Astrocyte (in vitro differentiated cells and primary cell): ENCODE results near the gene PRMT3.

Source experiments
- EZH2 ChIP-seq: IDR thresholded peaks from 2 replicates; pipeline ENCODE4 v1.6.1; 2012; ENCODE audit warnings: mild to moderate bottlenecking, low read length, inconsistent platforms; ENCODE audit not compliant: insufficient read depth
- TF ChIP-seq, protein P1 (sequence below): IDR thresholded peaks from 2 replicates; pipeline ENCODE4 v1.5.1; 2011; ENCODE audit warnings: low read depth, mild to moderate bottlenecking, inconsistent platforms, low read length, moderate library complexity; ENCODE audit not compliant: insufficient read depth

DNA sequence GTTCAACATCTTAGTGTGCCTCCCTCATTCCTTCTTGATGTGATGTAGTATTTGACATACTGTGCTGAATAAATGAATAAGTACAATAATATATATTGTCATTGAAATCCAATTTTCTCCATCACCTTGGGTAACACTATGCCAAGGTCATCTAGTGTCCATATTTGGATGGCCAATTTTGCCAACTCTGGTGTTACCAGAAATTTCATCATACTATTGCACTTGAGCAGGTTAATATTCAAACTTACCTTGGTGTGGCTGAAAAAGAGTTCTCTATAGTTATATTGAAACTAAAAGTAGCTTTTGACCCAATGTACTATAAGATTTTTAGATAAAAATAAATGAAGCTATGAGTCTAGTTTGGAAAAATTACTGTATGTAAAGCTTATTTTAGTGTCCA, 113.7 kb downstream of the PRMT3 start:
- TF ChIP-seq, protein P1, sequence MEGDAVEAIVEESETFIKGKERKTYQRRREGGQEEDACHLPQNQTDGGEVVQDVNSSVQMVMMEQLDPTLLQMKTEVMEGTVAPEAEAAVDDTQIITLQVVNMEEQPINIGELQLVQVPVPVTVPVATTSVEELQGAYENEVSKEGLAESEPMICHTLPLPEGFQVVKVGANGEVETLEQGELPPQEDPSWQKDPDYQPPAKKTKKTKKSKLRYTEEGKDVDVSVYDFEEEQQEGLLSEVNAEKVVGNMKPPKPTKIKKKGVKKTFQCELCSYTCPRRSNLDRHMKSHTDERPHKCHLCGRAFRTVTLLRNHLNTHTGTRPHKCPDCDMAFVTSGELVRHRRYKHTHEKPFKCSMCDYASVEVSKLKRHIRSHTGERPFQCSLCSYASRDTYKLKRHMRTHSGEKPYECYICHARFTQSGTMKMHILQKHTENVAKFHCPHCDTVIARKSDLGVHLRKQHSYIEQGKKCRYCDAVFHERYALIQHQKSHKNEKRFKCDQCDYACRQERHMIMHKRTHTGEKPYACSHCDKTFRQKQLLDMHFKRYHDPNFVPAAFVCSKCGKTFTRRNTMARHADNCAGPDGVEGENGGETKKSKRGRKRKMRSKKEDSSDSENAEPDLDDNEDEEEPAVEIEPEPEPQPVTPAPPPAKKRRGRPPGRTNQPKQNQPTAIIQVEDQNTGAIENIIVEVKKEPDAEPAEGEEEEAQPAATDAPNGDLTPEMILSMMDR, result no peak
- no peak for TF ChIP-seq EZH2
